A549 treated with Mapracorat at 1 μM for 4 hours (cell line): ENCODE data around the gene FGF1. TPM values are rescaled to one million over a fixed set of nuclear protein-coding genes. Genes with fewer than 3 reads are reported as not detected.

ENCODE experiments used
- total RNA-seq: library from RNA; stranded (reverse); fragments of 200-300 nt; extraction: Qiagen RNA extraction; gene quantifications from 5 replicates; pipeline ENCODE4 v1.2.3, GENCODE V29; 2022

The FGF1 gene
- 0.16 to 0.95 TPM (median 0.25 TPM) in 5 replicates for total RNA-seq

DNA sequence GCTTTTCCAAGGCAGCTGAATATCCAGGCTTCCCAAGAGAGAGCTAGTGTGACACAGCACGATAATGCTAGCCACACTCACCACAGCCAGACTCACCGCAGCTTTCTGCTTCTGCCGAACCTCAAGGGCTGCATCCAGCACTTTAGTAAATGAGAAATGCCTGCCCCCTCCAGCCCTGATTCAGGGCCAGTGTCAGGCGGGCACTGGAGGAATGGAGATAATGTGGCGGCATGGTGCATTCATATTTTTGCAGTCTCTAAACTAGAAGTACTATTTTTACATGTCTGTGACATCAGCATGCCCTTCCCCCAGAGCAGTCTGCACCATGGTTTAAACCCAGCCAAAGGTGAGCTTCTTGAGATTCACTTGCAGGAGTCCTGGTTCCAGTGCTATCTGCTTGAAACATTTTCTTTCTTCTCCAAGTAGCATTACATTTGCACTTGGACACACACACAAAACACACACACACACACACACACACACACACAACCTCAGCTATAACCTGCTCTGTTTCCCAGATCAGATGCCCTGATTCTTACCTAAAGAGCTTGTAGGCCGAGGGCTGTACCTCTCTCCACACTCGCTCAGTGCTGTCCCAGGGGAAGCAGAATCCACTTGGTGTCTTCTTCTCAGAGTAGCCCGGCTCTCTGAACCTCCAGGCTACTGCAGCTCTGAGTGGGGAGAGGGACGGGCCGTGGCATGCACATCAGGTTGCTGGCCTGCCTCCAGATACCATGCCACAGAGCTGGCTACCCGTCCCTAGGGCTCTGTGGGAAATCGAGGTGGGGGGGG is at the start of gene FGF1:
FGF1 (minus strand) TSS at position 673 of the 792 bp plus-strand sequence. CDS start 71,963 bp downstream, outside the sequence.

Other genes with a start within 250 kb of the FGF1 start
- gene ARHGAP26, start 84.3 kb upstream of the FGF1 start, total RNA-seq = 5.2 to 9.8 TPM (median 8.3 TPM) in 5 replicates